Keratinocyte (primary cell): ENCODE measurements around the gene DOCK3. TPM values are rescaled to one million over a fixed set of nuclear protein-coding genes. Genes with fewer than 3 reads are reported as not detected.

Experiments used
- DNase-seq: peaks from one replicate; pipeline ENCODE4 v3.0.0-alpha.2; 2011; ENCODE audit warnings: low read depth, missing footprints, low spot score
- FAIRE-seq: peaks from 2 replicates; lab custom pipeline; 2011; peaks lifted over from hg19 to GRCh38; lab: Jason Lieb, UNC
- H2AFZ ChIP-seq: 2 replicates; pipeline ENCODE4 v1.6.0; 2012; ENCODE audit warnings: low read length, control low read depth, inconsistent platforms; ENCODE audit not compliant: control insufficient read depth
- H3K27ac ChIP-seq: 2 replicates; pipeline ENCODE4 v1.5.1; 2011; ENCODE audit warnings: low read length; ENCODE audit not compliant: control insufficient read depth, insufficient read depth
- H3K27me3 ChIP-seq: 3 replicates; pipeline ENCODE4 v1.6.0; 2011; ENCODE audit warnings: low read length; ENCODE audit not compliant: control insufficient read depth, insufficient read depth; ENCODE audit errors: extremely low read depth
- H3K36me3 ChIP-seq, 2 experiments: 2 replicates in 1 of 2; 3 replicates in 1 of 2; pipeline ENCODE4 v1.5.1; 2011; ENCODE audit warnings: low read length in 2 of 2, mild to moderate bottlenecking in 1 of 2; ENCODE audit not compliant: control insufficient read depth in 2 of 2, insufficient read depth in 2 of 2; ENCODE audit errors: extremely low read depth in 1 of 2
- H3K4me1 ChIP-seq: 3 replicates; pipeline ENCODE4 v1.5.1; 2011; ENCODE audit warnings: low read length; ENCODE audit not compliant: control insufficient read depth, insufficient read depth; ENCODE audit errors: extremely low read depth
- H3K4me2 ChIP-seq: 3 replicates; pipeline ENCODE4 v1.6.0; 2011; ENCODE audit warnings: low read depth, low read length; ENCODE audit not compliant: control insufficient read depth, insufficient read depth; ENCODE audit errors: extremely low read depth
- H3K4me3 ChIP-seq, 3 experiments: fragments of 200-600 bp in 1 of 3; sonication (generic) in 1 of 3; 2 replicates in 2 of 3; 3 replicates in 1 of 3; pipeline ENCODE4 v1.5.1; 2011 to 2016; ENCODE audit warnings: low read length in 3 of 3, mild to moderate bottlenecking in 3 of 3, control low read depth in 2 of 3, inconsistent platforms in 1 of 3, low read depth in 1 of 3, mixed read lengths in 1 of 3, mixed run types in 1 of 3, moderate library complexity in 1 of 3; ENCODE audit not compliant: control insufficient read depth in 2 of 3, insufficient read depth in 2 of 3; ENCODE audit errors: extremely low read depth in 1 of 3
- H3K79me2 ChIP-seq: 2 replicates; pipeline ENCODE4 v1.6.0; 2012; ENCODE audit warnings: low read length; ENCODE audit not compliant: control insufficient read depth, insufficient read depth
- H3K9ac ChIP-seq: 3 replicates; pipeline ENCODE4 v1.6.0; 2011; ENCODE audit warnings: low read length; ENCODE audit not compliant: control insufficient read depth, insufficient read depth; ENCODE audit errors: extremely low read depth
- H3K9me1 ChIP-seq: 3 replicates; pipeline ENCODE4 v1.6.0; 2011; ENCODE audit warnings: low read length; ENCODE audit not compliant: control insufficient read depth, insufficient read depth; ENCODE audit errors: extremely low read depth
- H3K9me3 ChIP-seq: 2 replicates; pipeline ENCODE4 v1.5.1; 2012; ENCODE audit warnings: low read depth, low read length; ENCODE audit not compliant: control insufficient read depth
- H4K20me1 ChIP-seq: 3 replicates; pipeline ENCODE4 v1.6.0; 2011; ENCODE audit warnings: low read length; ENCODE audit not compliant: control insufficient read depth, insufficient read depth; ENCODE audit errors: extremely low read depth
- CTCF ChIP-seq, 3 experiments: IDR thresholded peaks in 1 of 3; conservative IDR thresholded peaks in 1 of 3; optimal IDR thresholded peaks in 1 of 3; 2 replicates in 2 of 3; 3 replicates in 1 of 3; pipeline versions ENCODE3 to v1.5.1; 2011; ENCODE audit warnings: low read length in 3 of 3, mild to moderate bottlenecking in 3 of 3, moderate library complexity in 2 of 3, control low read depth in 1 of 3, inconsistent platforms in 1 of 3; ENCODE audit not compliant: insufficient read depth in 2 of 3; ENCODE audit errors: extremely low read depth in 1 of 3
- EZH2 ChIP-seq: IDR thresholded peaks from one replicate; pipeline ENCODE4 v1.6.1; 2012; ENCODE audit warnings: inconsistent platforms, mild to moderate bottlenecking, low read length, moderate library complexity
- dilution Hi-C: fragments of 300-500 bp; cut with MboI; formaldehyde crosslinking; loops from one replicate; pipeline ENCODE4 v1.7.0; 2020; ENCODE audit warnings: low sequenced_read_pairs; ENCODE audit not compliant: extremely low pct_ligation_motif_present
- polyA plus RNA-seq, 5 experiments: library from polyadenylated mRNA; depleted of rRNA in 3 of 5; stranded (reverse) in 3 of 5; stranded (forward) in 1 of 5; unstranded in 1 of 5; fragments of >200 nt; gene quantifications; 1 replicate in 1 of 5; 2 replicates in 3 of 5; 3 replicates in 1 of 5; pipeline versions ENCODE4 v1.2.1 to v1.2.3, GENCODE V29; 2011 to 2012; ENCODE audit warnings: missing spikeins in 2 of 5, low read depth in 1 of 5, low replicate concordance in 1 of 5

Gene DOCK3
- polyA plus RNA-seq, 1 donor (not counting 4 experiments of a cell fraction or from before 2014, with no cell fraction given), result 0.10 TPM

- dilution Hi-C loops, result no loop called here
Measured at GRCh38 chr3:50749822-50750221, 75.1 kb downstream of the DOCK3 start.

GRCh38 chr3:50759015-50759414 is 84.3 kb downstream of the DOCK3 start:
- Histone ChIP-seq H3K36me3 (no peaks in the 10 kb centered on the region), H3K9me1 (no peaks in the 10 kb centered on the region), H3K9ac (no peak overlapping the region), H3K9me3 (no peaks in the 10 kb centered on the region), H3K27me3 (no peaks in the 10 kb centered on the region), H3K4me3 (no peak overlapping the region), H3K79me2 (no peaks in the 10 kb centered on the region), H3K4me1 (no peaks in the 10 kb centered on the region), H3K4me2 (no peak overlapping the region), H3K27ac (no peak overlapping the region), H4K20me1 (no peaks in the 10 kb centered on the region), H2AFZ (no peak overlapping the region)
- no peak for FAIRE-seq
- TF ChIP-seq CTCF (optimal IDR thresholded peaks at IDR 0.05 in 1 of 3, IDR thresholded peaks at IDR 0.05 in 1 of 3, conservative IDR thresholded peaks at IDR 0.05 in 1 of 3; ENCODE audit: extremely low read depth in 1 of 3, insufficient read depth in 2 of 3, low read length in 3 of 3), result no peak
- no peak for TF ChIP-seq EZH2
- no peak for DNase-seq
- dilution Hi-C loops, result no loop called here

More at GRCh38 chr3:50749822-50750221, 75.1 kb downstream of the DOCK3 start:
- no peaks in the 10 kb centered on the region for H4K20me1 ChIP-seq
- H3K27me3 ChIP-seq, result no peaks in the 10 kb centered on the region
- no peak overlapping the region for H3K4me2 ChIP-seq
- DNase-seq (no peak), FAIRE-seq (no peak)
- H3K9me3 ChIP-seq, result no peaks in the 10 kb centered on the region
- no peak overlapping the region for H3K9ac ChIP-seq
- no peaks in the 10 kb centered on the region for H3K79me2 ChIP-seq
- TF ChIP-seq CTCF (optimal IDR thresholded peaks at IDR 0.05 in 1 of 3, IDR thresholded peaks at IDR 0.05 in 1 of 3, conservative IDR thresholded peaks at IDR 0.05 in 1 of 3; ENCODE audit: extremely low read depth in 1 of 3, insufficient read depth in 2 of 3, low read length in 3 of 3) (no peak), EZH2 (no peak)
- H3K36me3 ChIP-seq, result no peaks in the 10 kb centered on the region
- no peak overlapping the region for H2AFZ ChIP-seq
- H3K27ac ChIP-seq, result no peak overlapping the region
- no peaks in the 10 kb centered on the region for H3K4me1 ChIP-seq
- no peak overlapping the region for H3K4me3 ChIP-seq
- no peaks in the 10 kb centered on the region for H3K9me1 ChIP-seq
